ENCODE results near the gene TANC1.
"Not testable (repeated sequence)": the region's sequence is repeated elsewhere in the genome, so short reads cannot be mapped to it uniquely, and the experiment has no call there.

TANC1 gene

DNA sequence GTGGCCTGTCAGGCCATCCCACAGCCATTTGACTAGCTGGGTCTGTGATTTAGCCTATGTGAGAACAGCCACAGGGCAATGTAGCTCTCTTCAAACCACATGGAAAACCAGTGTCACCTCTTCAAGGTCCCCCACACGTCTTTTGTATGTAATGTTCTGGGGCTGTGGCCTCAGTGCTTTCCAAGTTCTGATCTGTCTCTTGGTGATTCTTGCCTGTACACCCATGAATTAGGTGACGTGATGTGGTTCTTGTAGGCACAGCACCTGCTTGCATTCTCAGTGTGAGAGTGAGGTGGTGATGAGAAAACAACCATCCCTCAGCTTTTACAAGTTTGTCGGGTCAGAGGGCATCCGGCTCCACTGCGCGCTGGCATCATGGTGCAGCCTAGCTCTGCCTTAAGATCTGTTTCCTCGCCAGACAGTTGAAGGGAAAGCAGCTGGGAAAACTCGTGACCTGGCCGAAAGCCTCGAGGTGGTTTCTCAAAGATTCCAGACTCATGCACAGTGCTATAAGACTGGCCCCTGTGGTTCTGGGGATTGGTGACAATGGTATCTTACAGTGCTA is 125.8 kb downstream of the TANC1 start:
- no peak for DNase-seq

DNA sequence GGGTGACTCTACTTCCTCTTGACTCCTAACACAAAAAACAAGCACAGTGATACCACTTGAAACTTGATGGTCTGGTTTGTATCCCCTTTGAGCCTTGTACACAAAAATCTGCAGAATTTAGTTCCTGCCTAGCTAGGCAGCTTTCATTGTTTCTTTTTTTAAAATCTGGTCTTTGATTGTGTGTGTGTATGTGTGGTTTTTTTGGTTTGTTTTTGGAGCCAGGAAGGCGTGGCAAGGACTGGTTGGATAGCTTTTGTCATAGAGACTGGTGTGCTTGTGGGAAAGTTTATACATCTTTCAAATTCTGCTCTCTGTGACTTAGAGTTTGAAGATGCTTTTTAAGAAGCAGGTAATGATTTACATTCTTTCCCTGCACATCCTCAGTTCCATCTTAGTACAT is 127.4 kb downstream of the TANC1 start:
- no peak for DNase-seq

DNA sequence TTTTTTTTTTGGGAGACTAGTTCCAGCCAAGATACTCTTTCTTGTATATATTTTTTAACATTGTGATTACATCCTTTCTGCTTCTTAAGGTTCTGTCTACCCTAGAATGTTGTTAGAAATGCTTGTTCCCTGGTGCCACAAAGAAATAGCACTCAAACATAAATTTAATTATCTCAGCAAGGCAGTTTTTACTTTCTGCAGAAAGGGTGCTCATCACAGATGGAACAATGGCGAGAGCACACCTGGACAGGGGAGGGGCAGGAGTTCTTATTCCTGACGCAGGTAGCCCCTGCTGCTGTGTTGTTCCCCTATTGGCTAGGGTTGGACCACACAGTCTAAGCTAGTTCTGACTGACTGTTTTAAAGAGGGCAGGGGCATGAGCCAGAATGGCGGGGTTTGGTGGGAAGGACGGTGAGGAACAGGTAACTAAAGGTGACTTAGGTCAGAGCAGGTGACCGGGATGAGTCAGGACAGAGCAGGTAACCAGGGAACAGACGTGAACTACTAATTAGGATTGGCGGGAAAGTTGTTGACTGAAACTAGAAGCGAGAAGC is 127.9 kb downstream of the TANC1 start:
- not testable (repeated sequence) for DNase-seq

DNA sequence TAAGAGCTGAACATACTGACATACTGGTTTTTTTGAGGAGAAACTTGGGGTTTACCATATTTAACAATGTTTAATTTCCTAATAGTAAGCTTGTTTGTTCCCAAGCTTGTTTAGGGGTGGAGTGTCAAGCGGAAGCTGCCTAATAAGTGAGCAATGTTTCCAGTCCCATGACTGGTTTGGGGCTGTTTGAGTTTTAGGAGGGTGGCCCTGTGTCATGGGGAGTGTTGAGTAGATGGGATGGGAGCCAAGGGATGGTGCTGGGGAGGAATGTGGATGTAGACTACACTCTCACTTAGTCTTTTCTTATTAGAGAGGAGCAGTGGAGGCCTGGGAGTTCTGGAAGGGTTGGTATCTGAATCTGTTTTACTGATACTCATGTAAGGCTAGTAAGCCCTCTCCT is 128.5 kb downstream of the TANC1 start:
- no peak for DNase-seq

DNA sequence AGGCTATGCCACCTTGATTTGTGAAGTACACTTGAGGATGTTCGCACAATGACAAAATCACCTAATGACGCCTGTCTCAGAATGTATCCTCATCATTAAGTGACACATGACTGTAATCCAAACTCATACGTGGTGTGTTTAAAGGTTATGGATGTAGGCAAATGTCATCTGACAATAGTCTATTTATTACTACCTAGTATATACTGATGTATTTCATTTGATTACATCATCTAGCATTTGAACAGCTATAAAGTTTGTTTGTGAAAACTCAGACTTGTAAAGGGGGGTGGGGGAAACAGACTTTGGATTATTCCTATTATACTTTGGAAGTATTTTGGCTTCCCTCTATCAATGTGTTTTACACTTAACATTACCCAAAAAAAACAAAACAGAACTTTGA is 129.9 kb downstream of the TANC1 start:
- no peak for DNase-seq

DNA sequence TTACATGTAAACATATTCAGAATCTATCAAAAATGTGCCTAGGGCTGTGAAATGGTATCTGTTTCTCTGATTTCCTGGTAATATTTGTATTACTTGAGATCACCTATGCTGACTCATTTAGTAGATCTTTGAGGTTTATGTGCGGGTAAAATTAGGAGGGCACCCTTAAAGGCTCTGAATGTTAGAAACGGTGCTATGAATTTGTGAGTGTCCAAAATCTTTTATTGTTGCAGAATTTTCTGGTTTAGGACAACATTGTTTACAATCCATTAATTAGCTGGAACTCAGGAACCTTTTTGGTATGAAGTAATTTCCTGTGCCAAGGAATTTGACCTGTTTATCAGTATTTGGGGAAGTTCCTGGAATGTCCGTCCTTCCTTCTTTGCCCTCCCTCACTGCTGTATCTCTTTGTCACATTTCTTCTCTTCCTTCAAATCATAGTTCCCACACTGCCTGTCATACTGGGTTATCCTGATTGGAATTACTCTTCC is 130.5 kb downstream of the TANC1 start:
- DNase-seq = no peak

DNA sequence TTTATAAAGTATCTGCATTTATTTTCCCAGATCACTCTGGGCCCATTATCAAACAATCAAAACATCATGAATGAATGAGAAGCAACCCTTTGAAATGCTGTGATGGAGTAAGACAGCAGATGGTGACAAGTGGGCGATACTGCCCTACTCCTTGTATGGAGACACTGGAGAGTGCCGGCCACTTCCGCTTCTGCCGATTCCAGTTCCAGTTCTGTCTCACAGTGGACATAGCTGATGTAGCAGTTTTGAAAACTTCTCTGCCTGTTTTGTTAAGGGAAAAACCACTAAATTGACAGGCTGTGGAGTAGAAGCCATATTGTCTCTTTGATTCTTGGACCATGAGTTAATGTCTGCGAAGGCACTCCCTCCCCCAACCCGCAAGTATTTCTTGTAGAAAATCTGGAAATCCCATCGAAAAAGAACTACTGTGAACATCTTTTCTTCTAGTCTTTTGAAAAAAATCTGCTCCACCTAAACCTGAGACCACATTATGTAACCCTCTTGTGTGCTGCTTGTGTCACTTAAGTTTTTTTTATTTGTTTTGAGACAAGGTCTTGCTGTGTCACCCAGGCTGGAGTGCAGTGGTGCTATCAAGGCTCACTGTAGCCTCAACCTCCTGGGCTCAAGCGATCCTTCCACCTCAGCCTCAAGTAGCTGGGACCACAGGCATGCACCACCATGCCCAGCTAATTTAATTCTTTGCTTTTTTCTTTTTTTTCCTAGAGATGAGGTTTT is 133.5 kb downstream of the TANC1 start:
- no peak for DNase-seq

DNA sequence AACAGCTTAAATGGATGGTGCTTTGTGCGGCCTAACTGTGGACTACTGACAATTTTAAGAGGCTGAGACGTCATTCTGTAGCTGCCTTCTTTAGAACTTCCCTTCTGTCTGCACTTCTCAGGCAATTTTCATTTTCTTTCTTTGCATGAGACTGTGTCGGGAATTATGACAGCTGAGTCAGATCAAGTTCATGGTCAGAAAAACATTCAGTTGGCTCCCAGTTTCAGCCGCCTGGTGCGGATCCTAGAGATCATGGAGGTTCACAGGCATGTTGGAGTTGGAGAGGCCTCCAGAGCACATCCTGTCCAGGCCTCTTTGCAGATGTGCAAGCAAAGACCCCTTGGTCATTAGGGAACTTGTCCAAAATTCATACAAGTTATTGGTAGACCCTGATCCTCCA is 135.0 kb downstream of the TANC1 start:
- no peak for DNase-seq

DNA sequence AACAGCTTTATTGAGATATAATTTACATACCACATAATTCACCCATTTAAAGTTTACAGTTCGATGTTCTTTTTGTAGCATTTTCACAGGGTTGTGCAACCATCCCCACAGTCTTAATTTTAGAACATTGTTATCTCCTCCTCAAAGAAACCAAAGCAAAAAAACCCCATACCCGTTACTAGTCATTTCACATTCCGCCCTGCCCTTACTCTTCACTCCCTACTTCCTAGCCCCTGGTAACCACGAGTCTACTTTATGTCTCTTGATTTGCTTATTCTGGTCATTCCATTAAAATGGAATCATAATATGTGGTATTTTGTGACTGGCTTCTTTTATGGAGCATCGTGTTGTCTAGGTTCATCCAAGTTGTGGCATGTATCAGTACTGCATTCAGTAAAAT is 137.7 kb downstream of the TANC1 start:
- DNase-seq = no peak

DNA sequence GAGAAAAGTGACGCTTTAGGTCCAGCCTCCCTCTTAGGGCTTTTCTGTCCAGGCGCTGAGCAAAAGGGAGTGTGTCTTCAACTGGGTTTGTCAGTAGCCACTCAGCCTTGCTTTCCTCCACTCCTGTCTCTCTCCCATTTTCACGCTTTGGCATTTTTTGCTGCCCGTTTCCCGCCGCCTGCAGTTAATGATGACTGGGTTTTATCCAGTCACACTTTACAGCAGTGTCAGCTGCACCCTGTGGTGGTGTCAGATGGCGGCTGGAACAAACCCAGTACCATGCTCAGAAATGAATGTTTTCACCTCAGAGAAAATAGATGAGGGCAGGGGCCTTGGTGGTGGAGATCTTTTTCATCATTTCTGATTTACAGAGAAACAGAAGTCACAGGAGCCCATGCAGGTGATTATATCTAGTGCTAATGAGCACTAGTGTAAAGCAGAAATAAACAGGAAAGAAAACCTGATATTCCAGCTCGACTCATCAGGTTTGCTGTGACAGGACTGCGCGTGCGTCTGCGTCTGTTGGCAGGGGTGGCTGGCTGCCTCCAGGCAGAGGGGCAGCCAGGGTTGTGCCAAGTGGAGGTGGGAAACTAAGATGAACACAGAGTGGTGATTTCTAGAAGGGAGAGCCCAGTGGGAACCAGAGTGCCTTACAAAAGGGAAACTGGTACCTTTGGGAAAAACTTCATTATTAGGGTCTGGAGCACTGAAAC is 139.9 kb downstream of the TANC1 start:
- DNase-seq = no peak

DNA sequence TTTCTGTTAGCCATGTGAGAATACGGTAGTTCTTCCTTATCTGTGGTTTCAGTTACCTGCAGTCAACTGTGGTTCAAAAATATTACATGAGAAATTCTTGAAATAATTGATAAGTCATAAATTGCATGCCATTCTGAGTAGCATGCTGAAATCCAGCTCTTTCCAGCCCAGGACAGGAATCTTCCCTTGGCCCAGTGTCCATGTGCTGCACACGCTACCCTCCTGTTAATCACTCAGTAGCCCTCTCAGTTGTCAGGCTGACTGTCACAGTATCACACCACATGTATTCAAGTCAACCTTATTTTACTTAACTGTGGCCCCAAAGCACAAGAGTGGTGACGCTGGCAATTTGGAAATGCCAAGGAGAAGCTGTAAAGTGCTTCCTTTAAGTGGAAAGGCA is 141.1 kb downstream of the TANC1 start:
- no peak for DNase-seq

DNA sequence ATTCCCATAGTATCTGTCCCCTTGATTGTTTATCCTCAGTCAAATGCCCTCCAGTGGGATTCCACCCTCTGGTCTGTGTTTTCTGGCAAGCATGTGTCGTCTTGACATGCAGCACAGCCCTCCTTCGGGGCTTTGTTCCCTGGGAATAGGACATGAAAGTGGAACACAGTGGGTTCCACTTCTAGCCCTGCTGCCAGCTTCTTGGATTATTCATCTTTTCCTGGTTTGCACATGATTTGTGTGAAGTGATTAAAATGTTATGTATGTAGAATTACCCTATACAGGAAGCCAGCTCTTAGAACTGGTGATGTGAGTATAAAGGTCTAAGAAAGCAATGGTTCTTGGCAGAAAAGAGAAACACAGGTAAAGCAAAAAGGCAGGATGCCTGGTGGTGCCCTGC is 142.3 kb downstream of the TANC1 start:
- DNase-seq = no peak

DNA sequence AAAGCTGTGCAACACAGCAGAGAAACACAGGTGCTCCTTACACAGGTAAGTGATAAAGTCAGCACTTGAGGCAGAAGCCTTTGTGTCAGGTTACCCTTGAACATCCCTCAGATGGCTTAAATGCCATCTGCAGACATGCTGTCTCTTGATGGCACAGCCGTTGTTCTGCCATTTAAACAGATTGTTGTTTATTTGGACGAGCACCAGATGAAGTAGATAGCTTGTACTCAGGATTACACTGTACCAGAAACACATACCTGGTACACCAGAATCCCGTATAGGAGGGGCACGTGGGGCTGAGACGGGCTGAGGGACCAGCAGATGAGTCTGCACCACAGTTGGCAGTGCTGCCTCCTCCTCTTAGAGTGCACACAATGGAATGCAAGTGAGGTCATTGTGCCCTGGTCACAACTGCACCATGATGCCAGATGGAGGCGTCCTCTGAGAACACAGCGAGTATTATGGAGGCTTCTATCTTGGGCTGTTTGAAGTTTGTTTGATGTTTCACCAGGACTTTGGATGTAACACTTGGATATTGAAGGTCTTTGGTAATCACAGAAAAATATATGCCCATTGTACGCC is 143.0 kb downstream of the TANC1 start:
- no peak for DNase-seq

DNA sequence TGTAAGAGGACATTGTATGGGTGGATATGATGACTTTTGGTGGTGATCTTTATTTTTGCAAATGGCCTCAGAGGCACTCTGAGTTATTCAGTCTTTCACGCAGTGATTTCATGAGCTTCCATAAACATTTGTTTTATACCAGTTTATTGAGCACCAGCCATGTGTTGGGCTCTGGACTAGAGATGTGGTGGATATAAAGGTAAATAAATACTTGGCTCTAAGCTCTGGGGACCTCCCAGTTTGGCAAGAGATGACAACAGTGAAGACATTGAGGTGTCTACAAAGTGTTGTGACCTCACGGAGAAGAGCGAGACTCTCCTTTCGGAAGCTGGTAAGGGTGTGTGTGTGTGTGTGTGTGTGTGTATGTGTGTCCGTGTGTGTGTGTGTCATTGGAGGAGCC is 146.4 kb downstream of the TANC1 start:
- no peak for DNase-seq

DNA sequence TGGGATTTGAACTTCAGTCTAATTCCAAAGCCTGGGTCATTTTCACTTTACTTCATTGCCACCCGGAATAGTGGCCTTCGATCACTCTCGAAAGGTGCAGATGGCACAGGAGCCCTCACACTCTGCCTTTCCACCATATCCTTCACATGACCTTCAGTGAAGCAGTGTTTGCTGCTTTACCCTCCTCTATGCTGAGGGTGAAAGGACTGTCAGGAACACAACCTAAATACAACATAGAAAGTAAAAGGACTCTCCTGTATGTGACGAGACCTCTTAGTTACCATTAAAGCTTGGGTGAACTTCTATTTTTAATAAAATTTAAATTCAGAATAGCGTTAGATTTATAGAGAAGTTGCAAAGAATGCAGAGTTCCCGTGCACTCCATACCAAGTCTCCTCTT is 148.5 kb downstream of the TANC1 start:
- DNase-seq = no peak

DNA sequence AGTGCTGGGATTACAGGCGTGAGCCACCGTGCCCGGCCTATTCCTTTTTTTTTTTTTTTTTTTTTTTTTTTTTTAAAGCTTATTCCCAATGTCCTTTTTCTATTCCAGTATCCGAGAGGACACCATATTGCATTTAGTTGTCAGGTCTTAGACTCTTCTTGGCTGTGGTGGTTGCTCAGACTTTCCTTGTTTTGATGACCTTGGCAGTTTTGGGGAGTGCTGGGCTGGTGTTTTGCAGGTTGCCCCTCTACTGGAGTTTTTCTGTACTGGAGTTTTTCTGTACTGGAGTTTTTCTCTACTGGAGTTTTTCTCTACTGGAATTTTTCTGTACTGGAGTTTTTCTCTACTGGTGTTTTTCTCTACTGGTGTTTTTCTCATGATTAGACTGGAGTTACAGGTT is 149.2 kb downstream of the TANC1 start:
- DNase-seq = no peak

DNA sequence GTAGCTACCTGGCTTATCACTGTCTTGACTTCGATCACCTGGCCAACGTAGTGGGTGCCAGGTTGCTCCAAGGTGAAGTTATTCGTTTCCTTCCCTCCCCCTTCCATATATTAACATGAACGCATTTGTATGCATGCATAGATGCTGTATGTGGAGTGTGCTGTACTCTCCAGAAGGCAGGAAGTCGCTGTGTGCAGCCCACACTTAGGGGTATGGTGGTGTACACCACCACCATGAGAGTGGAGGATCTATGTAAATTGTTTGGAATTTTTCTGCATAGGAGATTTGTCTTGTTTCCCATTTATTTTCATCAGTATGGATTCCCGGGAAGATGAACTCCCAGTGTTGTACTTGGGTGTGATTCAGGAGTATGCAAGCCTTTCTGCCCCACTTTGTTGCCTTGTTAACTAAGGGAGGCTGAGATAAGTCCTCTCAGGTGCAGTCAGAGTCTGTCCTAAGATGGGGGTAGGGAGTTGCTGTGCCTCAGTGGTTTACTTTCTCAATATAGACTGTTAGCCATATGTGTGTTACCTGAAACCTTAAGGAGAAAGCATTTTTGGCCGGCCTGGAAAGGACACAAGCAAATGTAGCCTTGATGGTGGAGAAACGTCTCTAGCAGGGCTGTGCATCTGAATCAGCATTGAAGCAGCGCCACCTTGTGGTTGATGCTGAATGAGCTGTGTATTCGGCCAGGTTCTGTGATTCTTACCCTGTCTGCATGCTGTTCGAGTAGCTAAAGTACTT is 149.8 kb downstream of the TANC1 start:
- DNase-seq = peak; percentile 75

DNA sequence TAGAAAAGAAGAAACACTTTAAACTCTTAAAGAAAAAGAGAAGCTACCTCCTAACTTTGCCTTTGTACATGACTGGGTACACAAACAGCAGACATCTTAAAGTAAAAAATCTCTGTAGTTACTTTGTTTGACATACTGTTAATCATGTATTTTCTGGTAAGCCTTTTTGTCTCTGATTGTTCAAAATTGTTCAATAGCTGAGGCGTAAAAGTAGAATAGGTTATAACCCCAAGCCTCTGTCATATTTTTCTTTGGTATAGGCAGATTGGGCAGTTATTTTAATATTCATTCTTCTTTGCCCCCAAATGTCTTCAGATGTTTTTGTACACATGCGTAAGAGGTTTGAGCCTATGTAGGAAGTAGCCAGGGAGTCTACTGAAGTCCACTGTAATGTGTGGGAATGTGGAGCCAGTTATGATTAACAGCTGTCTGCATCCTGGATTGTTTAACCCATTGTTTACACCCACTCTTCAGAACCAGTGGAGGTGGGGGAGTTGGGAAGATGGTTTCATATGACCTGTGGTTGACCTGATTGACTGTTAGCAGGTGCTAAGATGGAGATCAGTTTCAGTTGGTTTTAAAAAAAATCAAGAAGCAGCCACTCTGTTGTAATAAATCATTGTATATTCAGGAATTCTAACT is 150.5 kb downstream of the TANC1 start:
- DNase-seq = no peak

DNA sequence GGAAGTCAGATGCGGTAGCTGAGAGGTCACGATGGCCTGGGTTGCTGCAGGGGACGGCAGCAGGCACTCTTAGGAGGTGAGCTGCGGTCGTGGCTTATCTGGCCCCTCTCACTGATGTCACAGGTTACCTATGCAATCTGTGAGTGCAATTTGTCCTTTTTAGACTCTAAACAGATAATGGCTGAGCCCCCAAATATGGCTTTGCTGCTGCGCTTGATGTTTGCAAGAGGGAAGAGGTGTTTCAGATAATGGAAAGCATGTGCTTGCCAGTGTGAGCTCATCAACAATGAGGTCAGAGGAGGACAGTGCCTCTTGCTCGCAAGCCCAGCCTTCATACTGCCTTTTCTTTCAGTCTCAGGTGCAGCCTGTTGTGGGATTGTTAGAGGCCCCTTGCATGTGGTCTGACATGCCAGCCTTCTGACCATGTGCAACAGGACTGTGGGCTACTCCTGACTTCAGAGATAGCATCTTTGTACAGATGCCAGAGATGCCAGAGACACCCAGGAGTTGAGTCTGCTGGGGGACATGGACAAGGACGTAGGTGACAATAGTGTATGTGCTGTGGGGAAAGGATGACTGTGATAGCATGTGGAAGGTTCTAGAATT is 151.3 kb downstream of the TANC1 start:
- DNase-seq = no peak

DNA sequence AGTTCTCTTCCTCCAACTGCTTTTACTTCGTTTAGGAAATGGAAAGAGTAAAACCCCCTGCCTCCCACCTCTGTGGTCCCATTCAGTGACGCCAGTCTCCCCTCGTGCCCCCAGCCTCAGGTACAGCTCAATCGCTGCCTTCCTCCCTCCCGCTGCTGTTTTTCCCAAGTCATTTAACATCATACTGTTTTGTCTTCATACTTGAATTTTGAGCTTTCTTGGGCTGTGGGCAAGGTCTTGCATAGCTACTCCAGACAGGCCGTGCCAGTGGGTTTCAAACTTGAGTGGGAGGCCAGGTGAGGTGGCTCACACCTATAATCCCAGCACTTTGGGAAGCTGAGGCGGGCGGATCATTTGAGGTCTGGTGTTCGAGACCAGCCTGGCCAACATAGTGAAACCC is 155.3 kb downstream of the TANC1 start:
- no peak for DNase-seq

DNA sequence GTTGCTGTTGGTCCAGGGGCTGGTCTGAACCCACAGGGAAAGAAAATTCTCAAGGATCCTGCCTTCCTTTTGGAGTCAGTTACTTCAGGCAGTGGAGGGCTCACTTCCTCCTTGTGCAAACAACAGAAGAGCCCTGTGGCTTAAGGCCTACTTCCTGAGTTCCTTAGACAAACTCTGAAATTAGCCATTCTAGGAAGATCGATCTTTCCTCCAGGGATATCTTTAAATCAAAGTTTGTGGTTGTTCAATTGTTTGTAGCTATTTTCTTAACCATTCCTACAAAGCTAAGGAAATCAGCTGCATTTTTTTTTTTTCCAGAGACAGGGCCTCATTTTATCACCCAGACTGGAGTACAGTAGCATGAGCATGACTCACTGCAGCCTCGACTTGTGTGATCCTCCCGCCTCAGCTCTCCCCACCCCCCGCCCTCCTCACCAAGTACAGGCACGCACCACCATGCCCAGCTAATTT is 156.0 kb downstream of the TANC1 start:
- peak; percentile 37 for DNase-seq
